ENCODE results near the gene E2F1. TPM values are rescaled to one million over a fixed set of nuclear protein-coding genes. Genes with fewer than 3 reads are reported as not detected.

E2F1 gene
- total and polyA plus RNA-seq, 2 of the 4 experiments (the other 2 are of a cell fraction) = 10.9 to 14.0 TPM

DNA sequence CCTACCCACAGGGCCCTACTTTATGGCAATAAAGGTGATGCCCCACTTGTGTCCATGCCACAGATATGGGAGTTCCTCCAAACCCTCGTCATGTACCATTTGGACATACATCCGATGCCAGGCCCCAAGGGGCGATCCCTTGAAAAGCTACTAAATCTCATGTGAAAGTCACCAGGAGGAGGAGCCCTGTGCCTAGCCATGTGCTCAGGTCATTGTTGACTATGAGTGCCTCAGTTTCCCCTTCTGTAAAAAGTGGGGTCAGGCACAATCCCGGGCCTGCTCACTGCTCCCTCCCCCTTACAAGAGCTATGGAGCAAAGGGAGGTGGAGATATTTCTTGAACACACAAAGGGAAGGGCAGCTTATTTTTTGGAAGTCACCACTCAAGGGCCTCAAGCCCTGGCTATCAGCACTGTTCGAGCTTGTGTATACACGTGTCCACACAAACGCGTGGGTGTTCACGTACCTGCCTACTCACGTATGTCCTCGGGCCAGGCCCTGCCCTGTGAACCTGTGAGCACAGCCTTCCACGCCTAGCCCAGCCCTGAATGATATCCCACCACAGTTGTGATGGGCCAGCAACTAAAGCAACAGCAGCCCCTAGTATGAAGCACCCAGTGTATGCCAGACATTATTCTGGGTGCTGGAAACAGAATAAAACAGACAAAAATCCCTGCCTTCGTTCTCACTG, 17.6 kb downstream of the E2F1 start:
- Histone ChIP-seq H3K9me1 (ENCODE audit: insufficient read depth, low read length) (peaks cover 28% of the 10 kb centered on the region), H3K18ac (ENCODE audit: low read depth, low read length) (no peak overlapping the region), H2BK15ac (ENCODE audit: low read depth, low read length) (no peak overlapping the region), H2BK20ac (ENCODE audit: low read depth, low read length) (no peak overlapping the region), H3K56ac (ENCODE audit: extremely low read depth, insufficient read depth, low read length) (no peak overlapping the region), H3K9me3 (ENCODE audit: control insufficient read depth, insufficient read depth, low read length) (no peaks in the 10 kb centered on the region), H3K14ac (replicated peaks; ENCODE audit: low read depth, low read length) (no peak overlapping the region), H4K20me1 (ENCODE audit: insufficient read depth, low read length) (peaks cover 19% of the 10 kb centered on the region; the same call in 1 of the 2 replicates), H4K8ac (ENCODE audit: low read depth in 2 of 2, low read length in 2 of 2) (no peak overlapping the region), H2AK9ac (replicated peaks; ENCODE audit: low read depth, low read length, poor library complexity) (peak overlapping the region; percentile 50), H3K4me2 (ENCODE audit: low read depth, low read length) (no peak overlapping the region), H2AFZ (replicated peaks; ENCODE audit: low read length, poor library complexity) (no peak overlapping the region), H4K91ac (ENCODE audit: insufficient read depth, low read depth, low read length) (no peak overlapping the region), H3K36me3 (ENCODE audit: control insufficient read depth, insufficient read depth, low read length) (peaks cover 13% of the 10 kb centered on the region), H2BK5ac (ENCODE audit: low read depth, low read length, poor library complexity, severe bottlenecking) (no peak overlapping the region), H2BK120ac (ENCODE audit: low read depth, low read length) (no peak overlapping the region), H3K4me1 (ENCODE audit: control insufficient read depth, insufficient read depth, low read length) (peaks cover 26% of the 10 kb centered on the region), H3K4me3 (ENCODE audit: insufficient read depth, low read depth, low read length) (no peak overlapping the region), H3K9ac (ENCODE audit: low read depth, low read length) (no peak overlapping the region), H4K5ac (ENCODE audit: low read depth, low read length) (no peak overlapping the region), H3K79me1 (ENCODE audit: low read depth in 1 of 2, low read length in 2 of 2) (peaks cover 10 to 73% of the 10 kb centered on the region in 2 experiments; a peak in 3 of 4 replicates), H3K27me3 (ENCODE audit: control insufficient read depth, insufficient read depth, low read length) (no peaks in the 10 kb centered on the region), H2AK5ac (ENCODE audit: low read depth, low read length) (no peak overlapping the region), H3K23ac (ENCODE audit: low read depth, low read length) (no peak overlapping the region), H3K4ac (ENCODE audit: low read depth, low read length) (no peak overlapping the region), H3K27ac (ENCODE audit: insufficient read depth, low read length) (no peak overlapping the region)
- ChIA-PET POLR2A (ENCODE audit: unreplicated experiment) (interaction anchor here (0.5 to 0.6 kb wide), 2 partner anchors 305 to 861 kb away, joined by 5 to 17 read pairs; no protein-coding TSS in a partner anchor), CTCF (no interaction called here)
- dilution Hi-C loops (cut with HindIII; ENCODE audit: low sequenced_read_pairs, unreplicated experiment) = no loop called here
- no peak for DNase-seq
- in situ Hi-C loops (cut with MboI; ENCODE audit: low sequenced_read_pairs) = no loop called here
- 92% methylated on average over 9 of the region's 13 CpGs; no CpG with 5 or more reads in 1 of the 2 experiments for WGBS, 2 experiments (ENCODE audit: extremely low coverage in 2 of 2, insufficient read length in 1 of 2)
- no TSS peak for BruUV-seq (replicated peaks)
- no peak for ATAC-seq (ENCODE audit: low read depth)
- intact Hi-C loops (cut with micrococcal nuclease) = loop anchor here (5.0 to 10.0 kb wide), 2 partner anchors 64 to 146 kb away; partner anchors contain the start of genes CHMP4B and ZNF341
- TF ChIP-seq, protein P1, sequence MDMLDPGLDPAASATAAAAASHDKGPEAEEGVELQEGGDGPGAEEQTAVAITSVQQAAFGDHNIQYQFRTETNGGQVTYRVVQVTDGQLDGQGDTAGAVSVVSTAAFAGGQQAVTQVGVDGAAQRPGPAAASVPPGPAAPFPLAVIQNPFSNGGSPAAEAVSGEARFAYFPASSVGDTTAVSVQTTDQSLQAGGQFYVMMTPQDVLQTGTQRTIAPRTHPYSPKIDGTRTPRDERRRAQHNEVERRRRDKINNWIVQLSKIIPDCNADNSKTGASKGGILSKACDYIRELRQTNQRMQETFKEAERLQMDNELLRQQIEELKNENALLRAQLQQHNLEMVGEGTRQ (IDR thresholded peaks at IDR 0.05; ENCODE audit: low read depth, low read length) = no peak
- no peak for TF ChIP-seq CEBPB (IDR thresholded peaks at IDR 0.05; ENCODE audit: low read depth, low read length)
